ENCODE results near the gene WDR82.

Gene WDR82

DNA sequence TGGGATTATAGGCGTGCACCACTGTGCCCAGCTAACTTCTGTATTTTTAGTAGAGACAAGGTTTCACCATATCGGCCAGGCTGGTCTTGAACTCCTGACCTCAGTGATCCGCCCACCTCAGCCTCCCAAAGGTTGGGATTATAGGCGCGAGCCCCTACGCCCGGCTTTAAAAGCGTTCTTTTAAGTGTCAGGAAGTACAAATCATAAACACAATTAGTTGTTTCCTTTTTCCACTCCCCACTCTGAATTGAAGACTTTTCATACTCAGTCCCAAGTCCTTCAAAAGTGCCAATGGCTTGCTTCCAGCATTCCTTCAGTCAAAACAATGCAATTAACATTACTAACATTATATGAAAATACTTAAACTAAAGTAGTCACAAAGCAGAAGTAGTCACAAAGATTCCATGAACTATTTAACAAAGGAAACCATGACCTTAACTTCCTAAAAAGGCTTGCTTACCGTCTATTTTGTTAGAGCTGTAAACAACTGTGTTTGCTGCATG lies 8.1 kb downstream of the WDR82 start:
- no peaks in the 10 kb centered on the region for H3K9me3 ChIP-seq (ENCODE audit: control insufficient read depth, low read length)
- H3K36me3 ChIP-seq (ENCODE audit: control insufficient read depth, insufficient read depth, low read length) = peaks cover 94% of the 10 kb centered on the region
- H3K27ac ChIP-seq (ENCODE audit: low read depth, low read length, severe bottlenecking) = no peak overlapping the region
- no peak overlapping the region for H3K4me3 ChIP-seq (ENCODE audit: extremely low read depth, insufficient read depth, low read length, poor library complexity, severe bottlenecking)
- 94 to 95% methylated on average over 8 to 9 of the region's 9 CpGs for WGBS, 2 experiments (ENCODE audit: insufficient coverage in 2 of 2)
- no peaks in the 10 kb centered on the region for H3K4me1 ChIP-seq (ENCODE audit: control insufficient read depth, insufficient read depth, low read length, poor library complexity, severe bottlenecking)

DNA sequence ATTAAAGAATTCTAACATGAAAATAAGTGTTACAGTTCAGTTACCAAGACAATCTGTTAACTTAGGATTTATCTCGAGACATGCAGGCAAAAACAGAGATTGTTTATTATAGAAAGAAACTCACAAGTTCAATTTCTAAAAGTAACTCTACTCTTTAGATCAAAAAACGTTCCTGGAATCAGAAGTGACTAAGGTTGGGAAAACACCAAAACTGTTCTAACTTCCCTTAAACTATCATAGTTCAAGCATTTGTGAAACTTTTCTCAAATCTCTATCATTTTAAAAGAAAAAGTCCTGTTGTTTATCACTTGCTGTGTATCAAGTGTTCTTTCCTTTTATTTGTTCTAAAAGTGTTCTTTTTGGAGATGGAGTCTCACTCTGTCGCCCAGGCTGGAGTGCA lies 8.7 kb downstream of the WDR82 start:
- no peak overlapping the region for H3K4me3 ChIP-seq (ENCODE audit: extremely low read depth, insufficient read depth, low read length, poor library complexity, severe bottlenecking)
- no peaks in the 10 kb centered on the region for H3K9me3 ChIP-seq (ENCODE audit: control insufficient read depth, low read length)
- 97 to 100% methylated on average over 1 to 3 of the region's 3 CpGs for WGBS, 2 experiments (ENCODE audit: insufficient coverage in 2 of 2)
- peaks cover 95% of the 10 kb centered on the region for H3K36me3 ChIP-seq (ENCODE audit: control insufficient read depth, insufficient read depth, low read length)
- H3K4me1 ChIP-seq (ENCODE audit: control insufficient read depth, insufficient read depth, low read length, poor library complexity, severe bottlenecking) = no peaks in the 10 kb centered on the region
- no peak overlapping the region for H3K27ac ChIP-seq (ENCODE audit: low read depth, low read length, severe bottlenecking)

DNA sequence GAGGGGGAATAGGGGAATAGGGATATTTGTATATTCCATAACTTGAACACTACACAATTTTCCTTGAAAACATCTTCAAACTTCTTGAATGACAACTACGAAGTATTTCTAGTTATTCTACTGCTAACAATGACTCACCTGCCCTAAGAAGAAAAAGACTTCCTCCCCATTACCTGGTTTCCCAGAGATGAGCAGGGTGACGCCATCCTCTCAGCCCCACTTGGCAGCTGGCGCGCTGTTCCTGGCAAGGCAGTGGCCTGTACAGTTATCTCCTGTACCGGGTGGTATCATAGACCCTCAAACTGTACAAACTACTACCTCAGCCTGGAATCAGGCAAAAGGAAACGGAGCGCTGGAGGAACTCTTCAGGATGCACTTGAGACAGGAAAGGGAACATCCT lies 10.4 kb downstream of the WDR82 start:
- no peaks in the 10 kb centered on the region for H3K9me3 ChIP-seq (ENCODE audit: control insufficient read depth, low read length)
- WGBS, 2 experiments (ENCODE audit: insufficient coverage in 2 of 2) = 96 to 100% methylated on average over 3 to 7 of the region's 7 CpGs
- H3K4me1 ChIP-seq (ENCODE audit: control insufficient read depth, insufficient read depth, low read length, poor library complexity, severe bottlenecking) = no peaks in the 10 kb centered on the region
- H3K36me3 ChIP-seq (ENCODE audit: control insufficient read depth, insufficient read depth, low read length) = peaks cover 95% of the 10 kb centered on the region
- H3K4me3 ChIP-seq (ENCODE audit: extremely low read depth, insufficient read depth, low read length, poor library complexity, severe bottlenecking) = no peak overlapping the region
- H3K27ac ChIP-seq (ENCODE audit: low read depth, low read length, severe bottlenecking) = no peak overlapping the region

DNA sequence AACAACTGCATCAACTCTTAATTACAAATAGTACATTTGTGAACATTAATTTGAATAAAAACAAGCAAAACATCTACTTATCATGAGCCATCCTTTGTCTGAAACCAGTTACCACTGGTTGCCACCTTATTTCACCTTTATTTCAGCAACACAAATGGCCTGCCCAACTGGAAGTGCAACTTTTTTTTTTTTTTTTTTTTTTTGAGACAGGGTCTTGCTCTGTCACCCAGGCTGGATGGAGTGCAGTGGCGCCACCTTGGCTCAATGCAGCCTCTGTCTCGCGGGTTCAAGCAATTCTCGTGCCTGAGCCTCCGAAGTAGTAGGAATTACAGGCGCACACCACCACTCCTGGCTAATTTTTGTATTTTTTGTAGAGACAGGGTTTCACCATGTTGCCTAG lies 13.1 kb downstream of the WDR82 start:
- Histone ChIP-seq H3K4me3 (ENCODE audit: extremely low read depth, insufficient read depth, low read length, poor library complexity, severe bottlenecking) (no peak overlapping the region), H3K4me1 (ENCODE audit: control insufficient read depth, insufficient read depth, low read length, poor library complexity, severe bottlenecking) (no peaks in the 10 kb centered on the region), H3K27ac (ENCODE audit: low read depth, low read length, severe bottlenecking) (no peak overlapping the region), H3K36me3 (ENCODE audit: control insufficient read depth, insufficient read depth, low read length) (peaks cover 100% of the 10 kb centered on the region), H3K9me3 (ENCODE audit: control insufficient read depth, low read length) (no peaks in the 10 kb centered on the region)
- 84 to 89% methylated on average over 5 to 6 of the region's 6 CpGs for whole genome bisulfite sequencing, 2 experiments (ENCODE audit: insufficient coverage in 2 of 2)

DNA sequence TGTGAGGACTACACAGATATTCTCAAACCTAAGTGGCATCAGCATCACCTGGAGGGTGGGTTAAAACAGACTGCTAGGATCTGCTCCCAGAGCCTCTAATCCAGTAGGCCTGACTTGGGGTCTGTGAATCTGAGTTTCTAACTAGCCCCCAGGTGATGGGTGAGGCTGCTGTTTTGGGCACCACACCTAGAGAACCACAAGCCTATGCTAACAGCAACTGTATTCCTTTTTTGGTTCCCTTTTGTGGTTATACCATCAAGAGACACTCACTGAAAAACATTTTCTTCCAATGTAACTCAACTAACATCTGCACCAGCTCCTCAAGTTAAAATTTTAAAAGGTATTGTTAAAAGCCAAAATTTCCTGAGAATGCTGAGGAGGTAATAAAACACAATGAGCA lies 16.0 kb downstream of the WDR82 start:
- H3K36me3 ChIP-seq (ENCODE audit: control insufficient read depth, insufficient read depth, low read length) = peaks cover 100% of the 10 kb centered on the region
- peaks cover 2% of the 10 kb centered on the region for H3K4me1 ChIP-seq (ENCODE audit: control insufficient read depth, insufficient read depth, low read length, poor library complexity, severe bottlenecking)
- no peaks in the 10 kb centered on the region for H3K9me3 ChIP-seq (ENCODE audit: control insufficient read depth, low read length)
- H3K4me3 ChIP-seq (ENCODE audit: extremely low read depth, insufficient read depth, low read length, poor library complexity, severe bottlenecking) = no peak overlapping the region
- no peak overlapping the region for H3K27ac ChIP-seq (ENCODE audit: low read depth, low read length, severe bottlenecking)

DNA sequence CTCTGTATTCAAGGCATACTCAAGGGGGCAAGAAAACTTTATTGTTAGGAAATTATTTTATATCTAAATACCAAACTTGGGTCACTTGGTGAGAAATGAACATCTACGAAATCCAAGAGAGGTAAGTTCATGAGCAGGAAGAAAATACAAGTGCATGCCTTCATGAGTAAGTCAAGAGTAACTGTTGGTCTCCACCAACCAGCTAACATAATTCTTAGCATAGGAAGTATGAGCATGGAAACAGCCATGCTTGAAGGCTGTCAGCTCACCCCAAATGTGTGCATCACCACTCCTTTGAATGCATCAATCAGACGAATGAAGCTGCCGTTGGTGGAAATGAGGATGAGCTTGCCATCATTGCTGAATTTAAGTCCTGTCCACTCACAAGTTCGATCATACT lies 19.0 kb downstream of the WDR82 start:
- Histone ChIP-seq H3K4me1 (ENCODE audit: control insufficient read depth, insufficient read depth, low read length, poor library complexity, severe bottlenecking) (peaks cover 2% of the 10 kb centered on the region), H3K27ac (ENCODE audit: low read depth, low read length, severe bottlenecking) (no peak overlapping the region), H3K4me3 (ENCODE audit: extremely low read depth, insufficient read depth, low read length, poor library complexity, severe bottlenecking) (no peak overlapping the region), H3K36me3 (ENCODE audit: control insufficient read depth, insufficient read depth, low read length) (peaks cover 100% of the 10 kb centered on the region), H3K9me3 (ENCODE audit: control insufficient read depth, low read length) (no peaks in the 10 kb centered on the region)
- 80 to 84% methylated on average over 3 to 4 of the region's 4 CpGs for WGBS, 2 experiments (ENCODE audit: insufficient coverage in 2 of 2)

DNA sequence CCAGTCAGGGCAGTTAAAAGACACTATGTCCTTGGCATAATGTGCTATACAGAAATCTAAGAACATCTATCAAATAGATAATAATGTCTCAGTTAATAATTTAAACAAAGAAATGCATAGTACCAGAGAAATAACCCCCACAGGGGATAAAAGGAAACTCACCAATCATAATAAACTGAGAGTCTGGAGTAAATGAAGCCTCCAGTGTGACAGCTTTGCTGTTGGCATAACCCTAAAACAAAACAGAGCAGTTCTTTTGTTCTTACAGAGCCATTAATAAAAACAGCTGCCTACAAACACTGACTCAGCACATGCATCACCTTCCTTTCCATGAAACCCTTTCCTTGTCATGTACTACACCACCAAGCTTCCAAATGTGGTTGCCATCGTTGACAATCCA lies 19.4 kb downstream of the WDR82 start:
- no peaks in the 10 kb centered on the region for H3K9me3 ChIP-seq (ENCODE audit: control insufficient read depth, low read length)
- peaks cover 100% of the 10 kb centered on the region for H3K36me3 ChIP-seq (ENCODE audit: control insufficient read depth, insufficient read depth, low read length)
- H3K27ac ChIP-seq (ENCODE audit: low read depth, low read length, severe bottlenecking) = no peak overlapping the region
- H3K4me1 ChIP-seq (ENCODE audit: control insufficient read depth, insufficient read depth, low read length, poor library complexity, severe bottlenecking) = peaks cover 2% of the 10 kb centered on the region
- no peak overlapping the region for H3K4me3 ChIP-seq (ENCODE audit: extremely low read depth, insufficient read depth, low read length, poor library complexity, severe bottlenecking)
- WGBS, 2 experiments (ENCODE audit: insufficient coverage in 2 of 2) = no CpG with 5 or more reads among the region's 1 CpG

DNA sequence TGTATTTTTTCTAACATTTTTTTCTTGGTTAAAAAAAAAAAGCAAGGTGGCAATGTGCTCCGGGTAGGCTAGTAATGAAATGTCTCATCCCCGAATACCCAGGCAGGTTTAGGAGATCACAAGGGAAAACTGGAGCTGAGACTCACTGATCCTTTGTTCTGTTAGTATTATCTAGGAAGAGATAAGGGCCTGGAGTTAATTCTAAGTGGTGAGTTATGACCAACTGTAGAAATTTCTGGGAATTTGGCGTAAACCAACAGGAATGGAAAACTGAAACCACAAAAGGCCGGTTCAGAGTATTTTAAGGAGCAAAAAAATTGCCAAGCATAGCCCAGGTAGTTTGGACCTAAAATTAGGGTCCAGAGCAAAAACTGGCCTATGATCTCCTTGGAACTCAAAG lies 20.5 kb downstream of the WDR82 start:
- peaks cover 2% of the 10 kb centered on the region for H3K4me1 ChIP-seq (ENCODE audit: control insufficient read depth, insufficient read depth, low read length, poor library complexity, severe bottlenecking)
- H3K9me3 ChIP-seq (ENCODE audit: control insufficient read depth, low read length) = no peaks in the 10 kb centered on the region
- no peak overlapping the region for H3K4me3 ChIP-seq (ENCODE audit: extremely low read depth, insufficient read depth, low read length, poor library complexity, severe bottlenecking)
- peaks cover 100% of the 10 kb centered on the region for H3K36me3 ChIP-seq (ENCODE audit: control insufficient read depth, insufficient read depth, low read length)
- H3K27ac ChIP-seq (ENCODE audit: low read depth, low read length, severe bottlenecking) = no peak overlapping the region
- WGBS, 2 experiments (ENCODE audit: insufficient coverage in 2 of 2) = 96 to 100% methylated on average over 4 of the region's 4 CpGs

DNA sequence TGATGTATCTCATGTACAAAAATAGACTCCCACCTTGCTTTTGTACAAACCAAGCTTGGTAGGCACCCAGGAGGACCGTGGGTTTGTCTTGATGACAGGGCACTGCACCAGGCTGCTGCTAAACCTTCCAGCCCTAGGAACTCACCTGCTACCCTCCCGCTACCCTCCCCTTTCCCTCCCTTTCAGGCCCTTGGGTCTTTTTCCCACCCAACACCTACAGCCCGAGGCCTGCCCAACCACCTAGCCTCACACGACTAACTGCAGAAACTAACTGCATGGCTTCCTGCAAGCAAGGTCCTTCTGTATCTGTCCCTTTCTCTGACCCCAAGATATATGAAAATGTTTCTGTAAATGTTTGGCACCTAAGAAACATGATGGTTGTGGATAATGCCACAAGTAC lies 21.8 kb downstream of the WDR82 start:
- Histone ChIP-seq H3K36me3 (ENCODE audit: control insufficient read depth, insufficient read depth, low read length) (peaks cover 98% of the 10 kb centered on the region), H3K4me3 (ENCODE audit: extremely low read depth, insufficient read depth, low read length, poor library complexity, severe bottlenecking) (no peak overlapping the region), H3K9me3 (ENCODE audit: control insufficient read depth, low read length) (no peaks in the 10 kb centered on the region), H3K27ac (ENCODE audit: low read depth, low read length, severe bottlenecking) (no peak overlapping the region), H3K4me1 (ENCODE audit: control insufficient read depth, insufficient read depth, low read length, poor library complexity, severe bottlenecking) (peaks cover 2% of the 10 kb centered on the region)
- WGBS, 2 experiments (ENCODE audit: insufficient coverage in 2 of 2) = 89 to 100% methylated on average over 1 to 4 of the region's 4 CpGs

DNA sequence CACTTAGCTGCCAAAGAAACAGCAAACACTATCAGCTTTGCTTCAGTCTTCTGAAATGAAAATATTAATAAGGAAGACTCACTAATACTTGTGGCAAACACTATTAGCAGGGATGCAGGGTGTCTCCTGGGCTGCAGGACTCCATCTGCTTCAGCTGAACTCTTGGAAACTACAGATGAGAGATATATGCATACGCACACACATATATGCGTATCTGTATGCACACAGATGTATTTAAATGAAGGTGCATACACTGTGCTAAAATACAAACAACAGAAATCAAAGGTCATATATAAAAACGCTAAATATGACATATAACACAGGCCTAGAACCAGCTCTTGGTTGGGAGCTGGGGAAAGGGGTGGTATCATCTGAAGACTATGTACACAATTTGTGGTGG lies 22.3 kb downstream of the WDR82 start:
- Histone ChIP-seq H3K4me3 (ENCODE audit: extremely low read depth, insufficient read depth, low read length, poor library complexity, severe bottlenecking) (no peak overlapping the region), H3K36me3 (ENCODE audit: control insufficient read depth, insufficient read depth, low read length) (peaks cover 97% of the 10 kb centered on the region)
- WGBS, 2 experiments (ENCODE audit: insufficient coverage in 2 of 2) = no CpG with 5 or more reads among the region's 3 CpGs

DNA sequence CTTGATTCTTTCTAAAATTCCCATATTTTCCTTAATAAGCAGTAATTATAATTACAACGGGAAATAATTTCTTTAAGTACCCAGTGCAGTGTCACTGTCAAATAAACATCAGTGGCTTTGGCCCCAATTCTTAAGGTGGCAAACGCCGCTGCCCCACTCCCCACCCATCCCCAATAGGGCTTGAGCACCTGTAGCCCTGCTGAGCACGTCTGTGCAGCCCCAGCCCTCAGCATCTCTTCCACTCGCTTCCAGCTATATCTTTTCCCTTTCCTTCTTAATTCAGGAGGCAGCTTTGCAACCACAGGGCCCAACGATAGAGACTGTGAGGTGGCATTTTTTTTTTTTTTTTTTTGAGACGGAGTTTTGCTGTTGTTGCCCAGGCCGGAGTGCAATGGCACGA lies 23.8 kb downstream of the WDR82 start:
- H3K4me3 ChIP-seq (ENCODE audit: extremely low read depth, insufficient read depth, low read length, poor library complexity, severe bottlenecking) = no peak overlapping the region
- 96 to 97% methylated on average over 6 of the region's 9 CpGs for WGBS, 2 experiments (ENCODE audit: insufficient coverage in 2 of 2)
- peaks cover 2% of the 10 kb centered on the region for H3K4me1 ChIP-seq (ENCODE audit: control insufficient read depth, insufficient read depth, low read length, poor library complexity, severe bottlenecking)
- H3K27ac ChIP-seq (ENCODE audit: low read depth, low read length, severe bottlenecking) = no peak overlapping the region
- H3K36me3 ChIP-seq (ENCODE audit: control insufficient read depth, insufficient read depth, low read length) = peaks cover 94% of the 10 kb centered on the region
- no peaks in the 10 kb centered on the region for H3K9me3 ChIP-seq (ENCODE audit: control insufficient read depth, low read length)

More for the DNA sequence above, 22.3 kb downstream of the WDR82 start:
- Histone ChIP-seq H3K27ac (ENCODE audit: low read depth, low read length, severe bottlenecking) (no peak overlapping the region), H3K9me3 (ENCODE audit: control insufficient read depth, low read length) (no peaks in the 10 kb centered on the region), H3K4me1 (ENCODE audit: control insufficient read depth, insufficient read depth, low read length, poor library complexity, severe bottlenecking) (peaks cover 2% of the 10 kb centered on the region)

All from mesodermal cell (in vitro differentiated cells).